Nephron progenitor cell (in vitro differentiated cells): ENCODE measurements around the gene TDP1.
A peak's percentile ranks its signal among the peaks of the same experiment; 100 is the strongest.

ENCODE experiments used
- DNase-seq: peaks from one replicate; pipeline ENCODE4 v3.0.0; 2021
- H3K27ac Mint-ChIP-seq: 2 replicates; pipeline ENCODE4 v1.8.0; 2021; ENCODE audit warnings: mild to moderate bottlenecking, moderate library complexity, mixed read lengths
- H3K27me3 Mint-ChIP-seq: 2 replicates; pipeline ENCODE4 v1.8.0; 2021; ENCODE audit warnings: mild to moderate bottlenecking, low read depth, mixed read lengths; ENCODE audit not compliant: poor library complexity
- H3K36me3 Mint-ChIP-seq: 2 replicates; pipeline ENCODE4 v1.8.0; 2021; ENCODE audit warnings: low read depth, mixed read lengths
- H3K4me1 Mint-ChIP-seq: 2 replicates; pipeline ENCODE4 v1.8.0; 2021; ENCODE audit warnings: mixed read lengths
- H3K4me3 Mint-ChIP-seq: 2 replicates; pipeline ENCODE4 v1.8.0; 2021; ENCODE audit warnings: mild to moderate bottlenecking, moderate library complexity, mixed read lengths
- H3K9me3 Mint-ChIP-seq: 2 replicates; pipeline ENCODE4 v1.8.0; 2021; ENCODE audit warnings: mild to moderate bottlenecking, moderate library complexity, mixed read lengths
- TF ChIP-seq, protein P1 (sequence below): fragments of 200-600 bp; sonication (generic); IDR thresholded peaks from 2 replicates; pipeline ENCODE4 v1.5.0; 2021; ENCODE audit warnings: antibody characterized with exemption

TDP1 gene

DNA sequence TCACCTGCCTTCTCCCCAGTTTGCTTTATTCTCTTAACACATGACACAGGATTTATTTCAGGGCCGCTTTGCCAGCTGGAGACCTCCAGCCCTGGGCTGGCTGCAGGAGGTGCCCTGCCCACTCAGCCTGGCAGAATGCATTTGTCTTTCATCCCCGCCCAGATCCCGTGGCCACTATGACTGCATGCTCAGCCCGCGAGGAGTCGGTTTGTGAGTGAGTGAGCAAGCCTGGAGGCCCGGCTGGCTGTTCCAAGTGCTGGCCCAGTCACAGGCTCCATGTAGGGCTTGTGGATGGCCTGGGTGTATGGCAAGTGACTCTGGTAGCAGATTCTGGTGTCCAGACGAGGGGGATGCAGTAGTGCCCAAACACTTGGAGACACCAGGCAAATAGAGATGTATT is 2.1 kb downstream of the TDP1 start:
- peaks cover 25% of the 10 kb centered on the region for H3K36me3 Mint-ChIP-seq
- DNase-seq: no peak
- peaks cover 2% of the 10 kb centered on the region for H3K27me3 Mint-ChIP-seq
- no peak overlapping the region for H3K27ac Mint-ChIP-seq
- H3K4me1 Mint-ChIP-seq: peaks cover 44% of the 10 kb centered on the region
- peak overlapping the region; percentile 95 for H3K4me3 Mint-ChIP-seq
- no peaks in the 10 kb centered on the region for H3K9me3 Mint-ChIP-seq
- TF ChIP-seq, protein P1, sequence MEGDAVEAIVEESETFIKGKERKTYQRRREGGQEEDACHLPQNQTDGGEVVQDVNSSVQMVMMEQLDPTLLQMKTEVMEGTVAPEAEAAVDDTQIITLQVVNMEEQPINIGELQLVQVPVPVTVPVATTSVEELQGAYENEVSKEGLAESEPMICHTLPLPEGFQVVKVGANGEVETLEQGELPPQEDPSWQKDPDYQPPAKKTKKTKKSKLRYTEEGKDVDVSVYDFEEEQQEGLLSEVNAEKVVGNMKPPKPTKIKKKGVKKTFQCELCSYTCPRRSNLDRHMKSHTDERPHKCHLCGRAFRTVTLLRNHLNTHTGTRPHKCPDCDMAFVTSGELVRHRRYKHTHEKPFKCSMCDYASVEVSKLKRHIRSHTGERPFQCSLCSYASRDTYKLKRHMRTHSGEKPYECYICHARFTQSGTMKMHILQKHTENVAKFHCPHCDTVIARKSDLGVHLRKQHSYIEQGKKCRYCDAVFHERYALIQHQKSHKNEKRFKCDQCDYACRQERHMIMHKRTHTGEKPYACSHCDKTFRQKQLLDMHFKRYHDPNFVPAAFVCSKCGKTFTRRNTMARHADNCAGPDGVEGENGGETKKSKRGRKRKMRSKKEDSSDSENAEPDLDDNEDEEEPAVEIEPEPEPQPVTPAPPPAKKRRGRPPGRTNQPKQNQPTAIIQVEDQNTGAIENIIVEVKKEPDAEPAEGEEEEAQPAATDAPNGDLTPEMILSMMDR: no peak

DNA sequence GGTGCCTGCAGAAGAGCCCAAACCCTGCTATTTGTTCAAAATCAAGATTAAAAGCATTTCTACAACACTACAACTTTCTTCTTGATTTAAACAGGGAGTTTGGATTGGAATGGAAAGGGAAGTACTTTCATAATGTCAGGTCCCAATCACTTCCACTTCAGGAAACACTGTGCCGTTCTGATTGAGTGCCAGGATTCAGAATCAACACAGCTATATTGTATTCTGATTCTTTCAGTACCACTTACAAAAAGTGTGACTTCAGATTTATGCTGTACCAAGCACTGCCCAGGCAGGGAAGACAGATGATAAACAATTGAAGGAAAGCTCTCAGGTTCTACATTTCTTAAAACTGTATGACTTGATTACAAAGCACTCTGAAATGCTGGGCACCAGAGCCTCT is 3.2 kb downstream of the TDP1 start:
- H3K4me1 Mint-ChIP-seq: peaks cover 32% of the 10 kb centered on the region
- H3K36me3 Mint-ChIP-seq: peaks cover 37% of the 10 kb centered on the region
- H3K27me3 Mint-ChIP-seq: peaks cover 2% of the 10 kb centered on the region
- H3K9me3 Mint-ChIP-seq: no peaks in the 10 kb centered on the region
- no peak overlapping the region for H3K27ac Mint-ChIP-seq
- H3K4me3 Mint-ChIP-seq: no peak overlapping the region
- TF ChIP-seq, protein P1: no peak
- DNase-seq: no peak

DNA sequence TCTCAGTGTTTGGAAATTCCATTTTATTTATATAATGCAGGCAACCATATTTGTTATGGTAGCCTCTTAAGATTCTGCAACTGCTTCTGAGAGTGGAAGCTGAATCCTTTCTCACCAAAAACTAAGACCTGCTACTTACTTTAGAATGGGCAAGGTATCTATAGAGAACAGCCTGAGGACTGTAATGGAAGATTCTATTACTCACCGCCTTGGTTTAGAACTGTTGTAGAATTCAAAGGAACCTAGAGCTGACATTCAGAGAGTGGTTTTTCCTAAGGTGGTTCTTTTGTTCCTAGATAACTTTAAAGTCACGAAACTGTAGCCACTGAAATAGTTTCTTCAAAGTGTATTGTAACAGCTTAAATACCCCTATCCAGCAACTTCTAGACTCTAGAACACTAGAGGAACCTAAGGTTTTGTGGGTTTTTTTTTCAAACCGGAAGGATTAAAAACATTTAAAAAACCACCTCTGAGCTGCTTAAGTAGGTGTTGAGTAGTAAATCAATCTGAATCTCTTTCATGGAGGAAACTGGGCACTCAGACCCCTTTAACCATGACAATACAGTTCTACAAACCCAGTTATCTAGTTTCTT is 4.2 kb downstream of the TDP1 start:
- no peak overlapping the region for H3K4me3 Mint-ChIP-seq

DNA sequence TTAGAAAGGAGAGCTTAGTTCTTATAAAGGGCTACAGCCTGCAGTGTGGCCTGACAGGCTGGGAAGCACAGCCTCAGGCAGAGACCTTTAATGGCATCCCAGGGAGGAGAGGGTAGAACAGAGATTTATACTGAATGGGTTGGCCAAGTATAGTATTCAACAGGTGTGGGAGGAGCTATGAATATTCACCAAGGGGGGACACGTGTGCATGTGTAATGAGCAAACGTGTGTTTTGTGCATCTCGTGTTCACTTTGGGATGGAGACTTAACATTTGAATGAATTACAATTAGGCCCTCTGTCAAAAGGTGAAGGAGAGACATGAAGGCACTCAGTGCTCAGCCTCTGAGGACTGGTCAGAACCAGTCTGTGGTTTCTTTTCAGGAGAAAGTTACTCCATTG is 5.2 kb downstream of the TDP1 start:
- DNase-seq: no peak
- no peak overlapping the region for H3K4me3 Mint-ChIP-seq
- peaks cover 24% of the 10 kb centered on the region for H3K4me1 Mint-ChIP-seq
- peaks cover 2% of the 10 kb centered on the region for H3K27me3 Mint-ChIP-seq
- no peak overlapping the region for H3K27ac Mint-ChIP-seq
- H3K36me3 Mint-ChIP-seq: peaks cover 54% of the 10 kb centered on the region
- TF ChIP-seq, protein P1: no peak
- no peaks in the 10 kb centered on the region for H3K9me3 Mint-ChIP-seq

More for the DNA sequence above, 4.2 kb downstream of the TDP1 start:
- no peak for DNase-seq
- TF ChIP-seq, protein P1: no peak
- Mint-ChIP-seq H3K36me3 (peaks cover 47% of the 10 kb centered on the region), H3K9me3 (no peaks in the 10 kb centered on the region), H3K4me1 (peaks cover 26% of the 10 kb centered on the region), H3K27ac (no peak overlapping the region), H3K27me3 (peaks cover 2% of the 10 kb centered on the region)

DNA sequence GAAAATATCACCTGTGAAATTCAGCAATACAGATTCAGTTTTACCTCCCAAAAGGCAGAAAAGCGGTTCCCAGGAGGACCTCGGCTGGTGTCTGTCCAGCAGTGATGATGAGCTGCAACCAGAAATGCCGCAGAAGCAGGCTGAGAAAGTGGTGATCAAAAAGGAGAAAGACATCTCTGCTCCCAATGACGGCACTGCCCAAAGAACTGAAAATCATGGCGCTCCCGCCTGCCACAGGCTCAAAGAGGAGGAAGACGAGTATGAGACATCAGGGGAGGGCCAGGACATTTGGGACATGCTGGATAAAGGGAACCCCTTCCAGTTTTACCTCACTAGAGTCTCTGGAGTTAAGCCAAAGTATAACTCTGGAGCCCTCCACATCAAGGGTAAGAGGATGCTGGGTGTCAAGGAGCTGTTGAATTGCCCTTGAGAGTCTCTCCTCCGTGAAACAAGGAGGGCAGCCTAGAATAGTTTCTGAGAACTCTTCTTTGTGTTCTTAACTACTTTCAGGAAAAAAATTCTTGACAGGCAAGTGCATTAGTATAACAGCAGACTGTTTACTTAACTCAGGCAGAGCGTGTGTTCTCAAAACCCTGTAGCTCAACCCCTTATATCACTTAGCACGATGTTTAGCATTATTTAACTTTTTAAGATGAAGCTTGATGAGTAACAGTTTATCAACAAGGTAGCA is 7.7 kb downstream of the TDP1 start:
- H3K9me3 Mint-ChIP-seq: no peaks in the 10 kb centered on the region
- TF ChIP-seq, protein P1: no peak
- H3K36me3 Mint-ChIP-seq: peaks cover 58% of the 10 kb centered on the region
- peaks cover 2% of the 10 kb centered on the region for H3K27me3 Mint-ChIP-seq
- peaks cover 2% of the 10 kb centered on the region for H3K4me1 Mint-ChIP-seq
- H3K27ac Mint-ChIP-seq: no peak overlapping the region
- no peak overlapping the region for H3K4me3 Mint-ChIP-seq
- DNase-seq: no peak

DNA sequence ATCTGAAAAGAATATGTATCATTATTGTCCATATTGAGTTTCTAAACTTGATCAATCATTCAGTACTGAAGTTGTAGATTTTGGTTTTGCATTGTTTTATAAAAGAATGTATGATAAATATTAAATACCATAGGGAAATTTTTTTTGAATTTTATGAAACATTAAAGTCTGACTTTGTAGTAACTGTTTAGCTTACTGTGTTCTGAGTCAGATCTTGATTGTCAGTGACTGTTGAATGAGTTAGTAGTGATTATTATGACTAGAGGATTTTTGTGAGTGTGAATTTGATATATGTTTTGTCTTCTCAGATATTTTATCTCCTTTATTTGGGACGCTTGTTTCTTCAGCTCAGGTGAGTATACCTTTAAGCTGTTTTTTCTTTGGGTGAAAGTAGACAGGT is 10.1 kb downstream of the TDP1 start:
- Mint-ChIP-seq H3K4me3 (no peak overlapping the region), H3K4me1 (no peaks in the 10 kb centered on the region), H3K27me3 (no peaks in the 10 kb centered on the region), H3K36me3 (peaks cover 70% of the 10 kb centered on the region), H3K27ac (no peak overlapping the region), H3K9me3 (no peaks in the 10 kb centered on the region)
- TF ChIP-seq, protein P1: no peak
- no peak for DNase-seq
